HG03378 (cell line): ENCODE measurements around the gene ADAM33.

Source experiments
- ATAC-seq: cut with Tn5 transposase; IDR thresholded peaks from one replicate; pipeline ENCODE4 v1.9.1; 2021; ENCODE audit warnings: mild to moderate bottlenecking, moderate library complexity; ENCODE audit not compliant: unreplicated experiment

ADAM33 gene

DNA sequence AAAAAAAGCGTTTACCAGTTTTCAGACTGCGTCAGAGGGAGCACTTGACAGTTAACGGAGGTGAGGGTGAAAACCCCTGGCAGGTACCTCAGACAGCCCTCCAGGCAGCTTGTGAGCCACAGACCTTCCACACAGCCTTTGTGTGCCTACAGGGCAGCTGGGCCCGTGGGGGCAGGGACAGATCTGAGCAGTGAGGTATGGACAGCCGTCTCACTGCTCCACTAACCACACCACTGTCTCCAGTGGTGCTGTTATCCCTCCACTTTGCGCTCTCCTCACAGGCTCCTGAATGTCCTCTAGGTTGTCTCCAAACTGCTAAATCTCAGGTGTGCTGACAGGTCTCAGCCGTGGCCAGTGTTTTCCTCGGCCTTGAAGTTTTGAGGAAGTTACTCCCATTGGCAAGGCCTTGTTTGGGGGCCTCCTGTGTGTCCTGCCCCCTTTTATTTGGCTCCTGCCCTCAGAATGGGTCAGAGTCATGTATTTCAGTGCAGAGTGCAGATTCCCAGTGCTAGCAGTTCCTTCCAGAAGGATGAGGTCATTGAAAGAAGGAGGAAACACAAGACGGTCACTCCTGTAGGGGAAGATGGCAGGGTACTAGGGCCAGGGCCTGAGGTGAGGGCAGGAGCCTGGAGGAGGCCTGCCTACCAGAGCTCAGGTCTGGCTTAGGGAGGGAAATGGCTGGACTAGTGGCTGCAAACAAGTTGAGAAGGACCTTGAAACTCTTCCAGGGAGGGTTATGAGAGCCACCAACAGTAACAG lies 30.4 kb downstream of the ADAM33 start:
- ATAC-seq: no peak

DNA sequence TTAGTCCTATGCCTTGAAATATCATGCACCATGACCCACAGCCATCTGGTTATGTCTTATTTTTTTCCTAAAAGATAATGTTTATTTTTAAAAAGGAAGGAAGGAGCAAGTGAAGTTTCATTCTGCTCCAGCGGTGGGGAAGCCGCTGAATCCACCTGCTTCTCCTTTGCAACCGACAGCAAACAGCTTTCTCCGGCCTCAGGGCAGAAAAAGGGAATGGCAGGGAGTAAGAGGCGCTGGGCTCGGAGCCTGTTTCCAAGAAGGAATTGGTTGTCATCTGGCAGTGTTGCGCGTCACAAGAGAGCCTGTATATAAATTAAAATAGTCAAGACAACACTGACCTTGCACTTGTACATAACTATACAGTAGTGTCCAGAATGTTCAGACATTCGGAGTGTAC lies 32.9 kb downstream of the ADAM33 start:
- no peak for ATAC-seq

DNA sequence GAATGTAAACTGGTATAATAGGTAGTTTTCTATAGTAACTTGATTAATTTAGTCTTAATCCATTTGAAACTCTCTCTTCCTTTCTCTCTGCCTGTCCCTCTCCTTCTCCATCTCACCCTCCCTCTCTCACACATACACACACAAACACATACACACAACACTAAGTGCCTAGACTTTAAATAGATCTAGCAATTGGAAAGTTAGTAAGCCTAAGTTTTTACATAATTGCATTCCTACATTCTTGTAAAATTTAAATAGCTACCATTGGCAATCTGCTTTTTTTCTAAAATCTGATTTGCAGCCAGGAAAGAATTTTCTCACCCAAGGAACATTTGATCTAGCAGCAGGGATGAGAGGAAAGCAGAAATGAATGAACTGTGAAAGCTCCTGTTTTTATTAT lies 34.3 kb downstream of the ADAM33 start:
- ATAC-seq: no peak

DNA sequence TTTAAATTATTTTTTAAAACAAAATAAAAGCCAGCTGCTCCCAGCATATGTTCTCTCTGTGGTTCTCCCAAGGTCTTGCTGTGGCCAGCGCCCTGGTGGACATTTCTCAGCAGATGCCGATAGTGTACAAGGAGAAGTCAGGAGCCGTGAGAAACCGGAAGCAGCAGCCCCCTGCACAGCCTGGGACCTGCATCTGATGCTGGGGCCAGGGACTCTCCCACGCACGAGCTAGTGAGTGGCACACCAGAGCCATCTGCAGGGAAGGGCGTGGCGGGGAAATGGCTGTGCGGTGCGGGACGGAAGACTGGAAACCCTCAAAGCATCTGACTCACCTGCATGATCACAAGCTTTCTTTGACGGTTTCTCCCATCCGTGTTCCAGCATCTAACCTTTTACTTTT lies 35.2 kb downstream of the ADAM33 start:
- no peak for ATAC-seq

DNA sequence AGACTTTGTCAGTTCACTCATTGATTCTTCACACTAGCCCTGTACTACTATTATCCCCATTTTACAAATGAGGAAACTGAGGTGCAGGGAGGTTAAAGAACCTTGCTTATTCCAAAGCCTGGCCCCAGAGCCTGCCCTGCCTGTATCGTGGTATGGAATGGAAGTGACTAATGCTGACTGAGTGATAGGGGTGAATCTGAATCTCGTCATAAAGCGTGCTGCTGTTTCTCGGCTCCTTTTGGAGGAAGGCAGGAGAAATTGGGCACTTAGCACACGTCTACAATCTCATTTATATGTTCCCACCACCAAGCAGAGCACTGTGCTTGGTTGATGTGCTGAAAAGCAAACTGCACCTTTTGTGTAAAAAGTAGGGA lies 35.8 kb downstream of the ADAM33 start:
- ATAC-seq: no peak

DNA sequence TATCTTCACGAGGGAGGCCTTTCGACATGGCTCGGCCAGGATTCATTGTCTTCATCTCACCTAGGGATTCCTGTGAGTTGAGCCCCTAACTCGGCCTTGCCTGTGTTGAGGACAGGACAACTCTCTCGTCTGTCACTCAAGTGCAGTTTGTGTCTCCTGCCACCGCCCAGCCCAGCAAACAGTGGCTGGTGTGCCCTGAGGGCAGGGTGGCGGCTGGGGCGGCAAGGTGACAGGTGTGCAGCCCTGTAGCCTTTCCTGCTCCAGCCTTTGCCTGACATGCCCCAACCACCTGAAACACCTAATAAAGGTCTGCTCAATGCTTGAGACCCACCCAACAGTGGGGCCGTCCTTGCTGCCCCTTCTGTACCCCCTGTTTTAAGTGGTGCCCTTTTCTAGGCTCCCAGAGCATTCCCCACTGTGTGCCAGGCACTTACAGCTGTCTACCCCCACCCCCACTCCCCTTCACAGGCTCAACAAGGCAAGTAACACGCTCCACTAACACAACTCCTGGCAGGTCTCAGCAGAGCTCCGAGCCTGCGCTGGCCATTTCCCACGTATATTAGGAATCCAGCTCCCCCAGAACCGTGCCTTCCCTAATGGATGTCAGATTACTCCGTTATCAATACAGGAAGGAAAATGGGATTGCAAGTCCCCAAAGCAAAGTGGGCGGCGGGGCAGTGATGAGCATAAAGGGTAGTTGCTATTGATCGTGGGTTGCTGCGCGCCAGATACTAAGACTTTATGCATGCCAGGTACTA lies 36.3 kb downstream of the ADAM33 start:
- no peak for ATAC-seq

DNA sequence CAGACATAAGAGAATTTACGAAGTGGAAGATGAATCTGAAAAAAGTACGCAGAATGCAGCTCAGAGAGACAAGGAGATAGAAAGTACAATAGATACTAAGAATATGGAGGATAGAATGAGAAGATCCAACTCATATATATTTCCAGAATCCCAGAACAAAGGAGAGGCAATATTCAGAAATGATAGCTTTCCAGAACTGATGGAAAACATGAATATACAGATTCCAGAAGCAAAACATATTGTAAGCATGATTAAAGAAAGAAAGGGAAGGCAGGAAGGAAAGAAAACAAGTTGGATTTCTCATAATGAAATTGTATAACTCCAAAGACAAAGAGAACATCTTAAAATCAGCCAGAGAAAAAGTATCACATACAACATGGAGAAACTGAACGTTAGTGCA lies 41.6 kb downstream of the ADAM33 start:
- ATAC-seq: no peak

DNA sequence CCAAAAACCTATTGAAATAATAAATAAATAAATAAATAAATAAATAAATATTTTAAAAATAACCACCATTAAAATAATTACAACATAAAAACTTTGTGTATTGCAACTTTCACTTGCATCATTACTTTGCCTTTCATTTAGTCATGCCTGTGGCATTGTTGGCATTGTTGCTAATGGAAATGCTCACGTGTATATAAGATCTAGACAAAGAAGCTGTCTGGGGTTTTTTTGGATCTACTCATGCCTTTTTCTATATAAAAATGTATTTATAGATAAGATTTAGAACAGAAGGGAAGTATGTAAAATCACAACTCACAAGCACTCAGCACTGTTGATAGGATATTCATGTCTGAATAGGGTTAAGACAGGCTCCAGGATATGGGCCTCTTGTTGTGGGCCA lies 46.5 kb downstream of the ADAM33 start:
- ATAC-seq: no peak

DNA sequence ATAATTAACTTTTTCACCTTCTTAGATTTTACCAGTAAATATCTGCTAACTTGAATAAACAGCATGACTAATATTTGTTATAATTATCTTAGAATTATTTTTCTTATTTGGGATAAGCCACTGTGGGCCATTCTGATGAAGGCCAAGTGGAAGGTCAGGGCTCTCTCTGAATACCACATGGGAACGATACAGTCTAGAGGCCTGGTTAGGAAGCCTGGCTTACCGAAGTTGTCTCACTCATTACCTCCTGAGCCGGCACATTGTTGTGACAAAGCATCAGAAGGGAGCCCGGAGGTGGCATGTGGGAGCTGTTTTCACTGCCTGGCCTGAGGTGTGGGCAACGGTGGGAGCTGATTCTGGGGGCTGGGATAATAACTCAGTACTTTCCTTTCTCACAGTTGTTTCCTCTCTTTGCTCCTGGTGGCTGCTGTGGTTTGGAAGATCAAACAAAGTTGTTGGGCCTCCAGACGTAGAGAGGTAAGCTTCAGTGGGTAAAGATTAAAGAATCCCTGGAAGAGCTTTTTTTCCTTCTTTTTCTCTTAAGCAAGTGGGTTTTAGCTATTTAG lies 47.8 kb downstream of the ADAM33 start:
- no peak for ATAC-seq

DNA sequence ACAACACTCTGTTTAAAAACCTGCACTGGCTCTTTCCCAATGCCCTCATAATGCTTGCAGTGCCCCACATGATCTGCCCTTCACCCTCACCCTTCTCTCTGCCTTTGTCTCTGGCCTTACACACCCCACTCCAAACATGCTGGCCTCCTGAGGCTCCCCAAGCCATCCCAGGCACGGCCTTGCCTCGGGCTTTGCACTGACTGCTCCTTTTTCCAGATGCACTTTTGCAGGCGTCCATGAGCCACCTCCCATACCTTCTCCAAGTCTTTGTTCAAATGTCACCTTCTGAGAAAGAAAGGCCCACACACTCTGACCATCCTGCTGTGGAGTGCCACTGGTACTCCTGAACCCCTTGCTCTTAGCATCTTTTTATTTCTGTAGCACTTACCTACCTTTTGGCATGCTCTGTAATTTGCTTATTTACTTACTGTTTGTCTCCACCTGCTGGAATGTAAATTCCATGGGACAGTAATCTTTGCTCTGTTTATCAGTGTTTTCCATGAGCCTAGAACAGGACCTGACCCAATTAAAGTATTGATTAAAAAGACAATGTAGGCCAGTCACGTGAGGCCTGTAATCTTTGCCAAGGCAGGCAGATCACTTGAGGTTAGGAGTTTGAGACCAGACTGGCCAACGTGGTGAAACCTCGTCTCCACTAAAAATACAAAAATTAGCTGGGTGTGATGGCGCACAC lies 49.4 kb downstream of the ADAM33 start:
- no peak for ATAC-seq

DNA sequence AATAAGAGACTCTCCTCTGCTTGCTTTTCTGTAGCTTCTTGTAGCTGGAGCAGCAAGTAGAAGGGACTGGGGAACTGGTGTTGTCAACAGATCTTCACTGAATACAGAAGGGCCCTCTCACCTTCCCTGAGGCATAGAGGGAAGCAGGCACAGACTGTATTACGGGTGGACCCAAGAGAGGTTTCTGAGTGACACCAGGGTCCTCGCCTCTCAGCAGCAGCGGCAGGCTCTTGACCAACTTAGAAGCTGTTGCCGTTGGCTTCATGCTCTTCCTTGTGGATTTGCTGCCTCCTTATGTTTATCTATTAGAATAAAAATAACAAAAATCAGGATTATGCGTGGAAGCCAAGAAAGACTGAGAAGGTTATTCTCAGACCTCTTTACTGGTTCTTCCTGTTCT lies 50.3 kb downstream of the ADAM33 start:
- ATAC-seq: no peak

DNA sequence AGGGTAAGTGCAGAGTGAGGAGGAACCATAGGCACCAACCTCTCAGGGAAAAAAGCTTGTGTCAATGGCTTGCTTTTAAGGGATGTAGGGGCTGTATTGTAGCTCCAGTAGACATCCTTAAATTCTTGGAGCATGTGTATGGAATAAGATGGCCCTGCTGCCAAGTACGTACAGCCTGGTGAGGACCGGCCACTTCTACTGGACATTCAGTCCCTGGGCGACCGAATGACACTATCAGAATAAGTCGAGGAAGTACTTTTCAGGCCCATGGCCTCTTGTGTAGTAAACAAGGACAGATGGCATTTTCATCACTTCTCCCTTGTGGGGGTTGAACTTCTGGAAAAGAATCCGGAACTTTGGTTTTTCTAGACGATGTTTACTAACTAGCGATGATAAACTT lies 51.4 kb downstream of the ADAM33 start:
- no peak for ATAC-seq

DNA sequence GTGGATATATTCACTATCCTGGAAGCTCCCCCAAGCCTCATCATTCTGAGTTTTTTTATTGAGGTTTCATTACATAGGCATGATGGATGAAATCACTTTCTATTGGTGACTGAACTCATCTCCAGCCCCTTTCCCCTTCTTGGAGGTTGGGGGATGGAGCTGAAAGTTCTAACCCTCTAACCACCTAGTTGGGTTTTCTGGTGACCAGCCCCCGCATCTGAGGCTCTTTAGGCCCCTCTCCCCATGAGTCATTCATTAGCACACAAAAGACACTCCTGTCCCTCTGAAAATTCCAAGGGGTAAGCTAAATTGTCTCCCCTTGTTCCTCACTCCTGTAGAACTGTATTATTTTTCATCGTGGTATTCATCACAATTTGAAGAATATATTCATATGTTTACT lies 51.9 kb downstream of the ADAM33 start:
- ATAC-seq: no peak

DNA sequence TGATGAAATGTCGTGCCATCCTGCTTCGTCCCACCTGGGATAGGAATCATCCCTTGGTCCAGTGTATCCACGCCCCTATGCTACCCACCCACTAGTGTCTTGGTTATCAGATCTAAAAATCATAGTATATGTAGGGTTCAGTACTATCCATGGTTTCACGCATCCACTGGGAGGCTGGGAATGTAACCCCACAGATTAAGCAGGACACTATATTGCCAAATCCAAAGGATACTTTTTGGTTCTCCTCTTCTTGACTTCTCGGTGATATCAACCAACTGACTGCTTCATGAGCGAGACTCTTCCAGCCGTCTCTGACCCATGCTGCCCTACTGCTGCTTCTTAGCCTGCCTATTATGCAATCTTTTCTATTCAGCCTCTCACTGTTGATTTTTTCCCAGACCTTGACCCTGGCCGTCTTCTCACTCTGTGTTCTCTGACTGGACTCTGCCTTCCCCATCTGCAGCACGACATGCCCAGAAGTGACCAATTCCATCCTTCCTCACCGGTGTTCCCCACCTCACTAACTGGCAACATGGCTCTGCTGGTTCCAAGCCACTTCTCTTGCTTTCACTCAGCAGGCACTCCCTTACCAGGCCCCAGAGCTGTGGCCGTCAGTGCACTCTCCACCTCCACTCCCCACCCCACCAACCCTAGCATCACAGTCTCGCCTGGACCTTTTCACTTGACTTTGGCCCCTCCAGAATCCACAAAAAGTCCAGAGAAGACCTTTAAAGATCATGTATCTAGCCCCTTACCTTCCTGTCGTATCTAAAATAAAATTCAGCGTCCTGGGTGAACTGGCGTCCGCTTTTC lies 53.1 kb downstream of the ADAM33 start:
- no peak for ATAC-seq

DNA sequence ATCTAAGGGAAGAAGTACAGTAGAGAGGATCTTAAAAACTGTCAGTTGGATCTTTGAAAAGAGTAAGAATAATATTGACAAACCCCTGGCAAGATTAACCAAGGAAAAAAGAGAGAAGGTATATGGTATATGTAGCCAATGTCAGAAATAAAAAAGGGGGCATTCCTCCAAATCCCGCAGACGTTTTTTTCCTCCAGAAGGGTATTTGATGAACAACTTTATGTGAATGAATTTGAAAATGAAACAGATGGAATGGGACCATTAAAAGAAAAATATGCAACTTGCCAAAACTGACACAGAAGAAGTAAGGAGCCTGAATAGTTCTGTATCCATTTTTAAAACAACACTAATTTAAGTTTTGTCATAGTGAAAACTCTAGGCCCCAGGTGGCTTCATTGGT lies 54.3 kb downstream of the ADAM33 start:
- ATAC-seq: no peak

DNA sequence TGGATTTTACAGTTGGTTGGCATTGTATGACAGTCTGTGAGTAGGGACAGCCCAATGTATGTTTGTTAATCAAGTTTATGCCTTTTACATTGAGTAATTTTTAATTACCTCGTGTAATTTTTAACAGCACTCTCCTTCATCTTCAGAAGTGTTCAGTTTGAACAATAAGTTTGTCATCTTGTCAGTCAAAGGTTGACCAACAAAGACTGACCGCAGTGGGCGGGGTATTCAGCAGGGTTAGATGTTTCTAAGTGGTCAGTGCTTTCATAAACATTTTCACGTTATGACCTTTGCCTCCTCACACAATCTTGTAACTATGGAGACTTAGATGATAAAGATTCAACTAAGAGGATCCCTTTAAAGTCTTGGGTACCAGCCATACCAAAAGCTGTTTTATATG lies 59.4 kb downstream of the ADAM33 start:
- no peak for ATAC-seq

DNA sequence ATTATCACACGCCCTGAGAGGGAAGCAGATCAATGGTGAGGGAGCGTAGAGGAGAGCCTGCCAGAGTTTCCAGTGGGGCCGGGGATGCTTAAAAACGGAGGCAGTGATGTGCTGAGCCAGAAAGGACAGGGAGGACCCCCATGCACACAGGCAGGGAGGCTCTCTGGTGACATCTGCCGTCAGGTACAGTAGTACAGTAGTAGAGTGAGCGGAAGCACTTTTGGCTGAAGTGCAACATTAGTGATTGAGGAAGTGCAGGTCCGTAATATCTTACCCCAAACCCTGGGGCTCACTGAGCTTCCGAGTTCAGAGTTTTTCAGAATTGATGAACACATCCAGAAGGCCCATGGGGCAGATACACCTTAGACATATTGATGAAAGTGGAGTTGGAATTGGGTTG lies 60.7 kb downstream of the ADAM33 start:
- no peak for ATAC-seq
